ENCODE results near the gene PIP4K2A.
"Not testable (repeated sequence)": the region's sequence is repeated elsewhere in the genome, so short reads cannot be mapped to it uniquely, and the experiment has no call there.

Gene PIP4K2A

GRCh38 chr10:22531008-22531407, 183.4 kb downstream of the PIP4K2A start:
- TF ChIP-seq CTCF (IDR thresholded peaks at IDR 0.05) = no peak
- Mint-ChIP-seq H3K9me3 (peaks cover 29% of the 10 kb centered on the region), H3K4me1 (no peaks in the 10 kb centered on the region), H3K4me3 (no peak overlapping the region), H3K36me3 (ENCODE audit: low read depth) (peaks cover 36% of the 10 kb centered on the region), H3K27me3 (ENCODE audit: low read depth, poor library complexity) (peaks cover 3% of the 10 kb centered on the region), H3K27ac (no peak overlapping the region)
- DNase-seq = no peak

- Mint-ChIP-seq H3K36me3 (ENCODE audit: low read depth) (peaks cover 27% of the 10 kb centered on the region), H3K9me3 (peaks cover 62% of the 10 kb centered on the region), H3K27me3 (ENCODE audit: low read depth, poor library complexity) (peaks cover 9% of the 10 kb centered on the region), H3K27ac (no peak overlapping the region), H3K4me1 (no peaks in the 10 kb centered on the region), H3K4me3 (no peak overlapping the region)
- no peak for TF ChIP-seq CTCF (IDR thresholded peaks at IDR 0.05)
- no peak for DNase-seq
Measured at GRCh38 chr10:22527520-22527919, 186.9 kb downstream of the PIP4K2A start.

- DNase-seq = not testable (repeated sequence)
Measured at GRCh38 chr10:22524333-22524732, 190.0 kb downstream of the PIP4K2A start.

GRCh38 chr10:22520645-22521044, 193.7 kb downstream of the PIP4K2A start:
- H3K9me3 Mint-ChIP-seq = peaks cover 55% of the 10 kb centered on the region
- H3K4me1 Mint-ChIP-seq, DNase-seq, H3K27ac Mint-ChIP-seq, H3K4me3 Mint-ChIP-seq: not testable (repeated sequence)
- H3K27me3 Mint-ChIP-seq (ENCODE audit: low read depth, poor library complexity) = peaks cover 13% of the 10 kb centered on the region
- H3K36me3 Mint-ChIP-seq (ENCODE audit: low read depth) = peaks cover 18% of the 10 kb centered on the region

More at GRCh38 chr10:22524333-22524732, 190.0 kb downstream of the PIP4K2A start:
- peaks cover 23% of the 10 kb centered on the region for H3K36me3 Mint-ChIP-seq (ENCODE audit: low read depth)
- not testable (repeated sequence) for H3K27me3 Mint-ChIP-seq (ENCODE audit: low read depth, poor library complexity); H3K4me3 Mint-ChIP-seq; H3K27ac Mint-ChIP-seq; H3K4me1 Mint-ChIP-seq
- peaks cover 71% of the 10 kb centered on the region for H3K9me3 Mint-ChIP-seq

GRCh38 chr10:22518167-22518724, 196.1 kb downstream of the PIP4K2A start:
- Mint-ChIP-seq H3K36me3 (ENCODE audit: low read depth) (peaks cover 17% of the 10 kb centered on the region), H3K4me1 (peaks cover 23% of the 10 kb centered on the region), H3K27me3 (ENCODE audit: low read depth, poor library complexity) (peaks cover 8% of the 10 kb centered on the region), H3K9me3 (peaks cover 39% of the 10 kb centered on the region), H3K4me3 (no peak overlapping the region), H3K27ac (no peak overlapping the region)
- DNase-seq = no peak
- no peak for TF ChIP-seq CTCF (IDR thresholded peaks at IDR 0.05)

- Mint-ChIP-seq H3K27ac (no peak overlapping the region), H3K27me3 (ENCODE audit: low read depth, poor library complexity) (peaks cover 6% of the 10 kb centered on the region), H3K4me1 (peaks cover 30% of the 10 kb centered on the region), H3K9me3 (peaks cover 44% of the 10 kb centered on the region), H3K36me3 (ENCODE audit: low read depth) (peaks cover 32% of the 10 kb centered on the region), H3K4me3 (no peak overlapping the region)
- no peak for TF ChIP-seq CTCF (IDR thresholded peaks at IDR 0.05)
- DNase-seq = no peak
Measured at GRCh38 chr10:22515009-22515408, 199.4 kb downstream of the PIP4K2A start.

GRCh38 chr10:22514414-22514758, 200.0 kb downstream of the PIP4K2A start:
- Mint-ChIP-seq H3K4me3 (peak overlapping the region; percentile 68), H3K9me3 (peaks cover 47% of the 10 kb centered on the region), H3K36me3 (ENCODE audit: low read depth) (peaks cover 35% of the 10 kb centered on the region), H3K4me1 (peaks cover 30% of the 10 kb centered on the region)
- H3K27me3 Mint-ChIP-seq (ENCODE audit: low read depth, poor library complexity); DNase-seq; H3K27ac Mint-ChIP-seq: not testable (repeated sequence)

- DNase-seq = peak; percentile 74
- H3K27me3 Mint-ChIP-seq (ENCODE audit: low read depth, poor library complexity); H3K27ac Mint-ChIP-seq: not testable (repeated sequence)
- peaks cover 53% of the 10 kb centered on the region for H3K9me3 Mint-ChIP-seq
- peaks cover 41% of the 10 kb centered on the region for H3K36me3 Mint-ChIP-seq (ENCODE audit: low read depth)
- peaks cover 30% of the 10 kb centered on the region for H3K4me1 Mint-ChIP-seq
- H3K4me3 Mint-ChIP-seq = peak overlapping the region; percentile 68
Measured at GRCh38 chr10:22513483-22514413, 200.6 kb downstream of the PIP4K2A start.

GRCh38 chr10:22512015-22512414, 202.4 kb downstream of the PIP4K2A start:
- not testable (repeated sequence) for H3K4me3 Mint-ChIP-seq; DNase-seq; H3K27ac Mint-ChIP-seq; H3K27me3 Mint-ChIP-seq (ENCODE audit: low read depth, poor library complexity)
- H3K9me3 Mint-ChIP-seq = peaks cover 59% of the 10 kb centered on the region
- H3K4me1 Mint-ChIP-seq = peaks cover 33% of the 10 kb centered on the region
- H3K36me3 Mint-ChIP-seq (ENCODE audit: low read depth) = peaks cover 43% of the 10 kb centered on the region

GRCh38 chr10:22508214-22508613, 206.2 kb downstream of the PIP4K2A start:
- H3K4me3 Mint-ChIP-seq; DNase-seq; H3K27ac Mint-ChIP-seq; H3K27me3 Mint-ChIP-seq (ENCODE audit: low read depth, poor library complexity): not testable (repeated sequence)
- peaks cover 51% of the 10 kb centered on the region for H3K9me3 Mint-ChIP-seq
- H3K4me1 Mint-ChIP-seq = peaks cover 45% of the 10 kb centered on the region
- H3K36me3 Mint-ChIP-seq (ENCODE audit: low read depth) = peaks cover 37% of the 10 kb centered on the region

Measured in nephron progenitor cell (in vitro differentiated cells).